Activated CD8-positive, alpha-beta memory T cell treated with anti-CD3 and anti-CD28 coated beads, Interleukin-2, amount 50 U/mL, for 1 hour (primary cell): ENCODE data around the gene PFDN4.

ENCODE experiments used
- DNase-seq: peaks from one replicate; pipeline ENCODE4 v3.0.0-alpha.2; 2020; ENCODE audit errors: extremely low read depth

The PFDN4 gene

DNA sequence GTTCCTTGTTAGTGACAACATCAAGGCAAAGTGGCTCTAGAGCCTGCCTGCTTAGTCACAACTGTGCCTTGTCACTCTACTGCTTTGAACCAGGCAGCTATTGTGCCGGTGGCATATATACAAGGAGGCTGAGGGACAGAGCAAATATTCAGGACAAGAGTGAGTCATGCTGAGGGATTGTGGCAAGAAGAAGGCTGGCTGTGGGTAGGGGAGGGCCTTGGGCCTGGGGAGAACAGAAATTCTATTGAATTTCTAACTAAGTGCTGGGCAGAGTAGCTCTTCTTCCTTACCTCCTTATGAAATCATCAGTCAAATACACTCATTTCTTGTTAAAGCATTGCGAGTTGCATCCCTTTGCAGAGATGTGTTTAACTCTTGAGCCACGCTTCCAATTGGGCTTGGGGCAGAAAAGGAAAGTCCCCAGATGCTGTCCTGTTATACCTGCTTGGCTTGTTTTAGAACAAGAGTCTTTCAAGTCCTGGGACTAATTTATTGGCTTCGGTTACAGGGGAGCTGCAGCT, 59.7 kb downstream of the PFDN4 start:
- DNase-seq, result no peak

DNA sequence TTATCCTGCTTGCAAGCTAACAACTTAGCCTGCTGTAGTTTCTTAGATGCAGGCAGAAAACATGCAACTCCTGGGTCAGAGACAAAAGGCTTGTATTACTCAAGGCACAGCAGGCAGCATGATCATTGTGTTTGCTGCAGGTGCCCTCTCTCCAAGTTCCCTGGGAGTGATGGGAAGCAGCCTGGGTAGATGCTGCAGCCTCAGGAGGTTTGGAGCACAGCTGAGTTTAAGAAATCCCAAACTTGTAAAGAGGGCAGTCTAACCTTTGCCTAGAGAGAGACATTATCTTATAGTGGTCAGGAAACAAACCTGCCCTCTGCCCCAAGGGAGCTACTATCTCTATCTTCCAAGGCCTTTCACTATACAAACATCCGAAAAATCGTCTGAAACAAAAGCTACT, 61.1 kb downstream of the PFDN4 start:
- no peak for DNase-seq
